C4-2B (cell line): ENCODE measurements around the gene ADGRF1.

Source experiments
- ZFX ChIP-seq: fragments of 450-650 bp; IDR thresholded peaks from 2 replicates; pipeline ENCODE4 v1.6.1; 2017
- TF ChIP-seq, protein P1 (sequence below): fragments of 450-650 bp; conservative IDR thresholded peaks from 2 replicates; pipeline ENCODE4 v1.5.1; 2017; ENCODE audit warnings: mild to moderate bottlenecking

DNA sequence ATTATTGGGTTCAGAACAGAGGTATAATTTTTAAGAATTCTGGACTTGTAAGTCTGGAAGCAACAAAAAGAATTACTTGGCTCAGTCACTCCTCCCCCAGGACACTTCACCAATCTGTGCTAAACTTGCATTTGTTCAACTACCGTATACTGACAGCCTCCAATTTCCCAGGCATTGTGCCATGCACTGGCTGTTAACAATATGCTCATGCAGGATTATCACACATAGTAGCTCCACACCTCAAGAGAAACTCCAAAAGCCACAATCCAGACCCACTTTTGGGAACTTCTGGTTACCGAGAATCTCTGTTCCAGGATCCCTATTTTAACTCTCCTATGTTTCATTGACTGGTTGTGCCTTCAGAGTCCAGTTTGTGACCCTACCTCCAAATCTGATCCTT lies 7.7 kb downstream of the ADGRF1 start:
- TF ChIP-seq, protein P1, sequence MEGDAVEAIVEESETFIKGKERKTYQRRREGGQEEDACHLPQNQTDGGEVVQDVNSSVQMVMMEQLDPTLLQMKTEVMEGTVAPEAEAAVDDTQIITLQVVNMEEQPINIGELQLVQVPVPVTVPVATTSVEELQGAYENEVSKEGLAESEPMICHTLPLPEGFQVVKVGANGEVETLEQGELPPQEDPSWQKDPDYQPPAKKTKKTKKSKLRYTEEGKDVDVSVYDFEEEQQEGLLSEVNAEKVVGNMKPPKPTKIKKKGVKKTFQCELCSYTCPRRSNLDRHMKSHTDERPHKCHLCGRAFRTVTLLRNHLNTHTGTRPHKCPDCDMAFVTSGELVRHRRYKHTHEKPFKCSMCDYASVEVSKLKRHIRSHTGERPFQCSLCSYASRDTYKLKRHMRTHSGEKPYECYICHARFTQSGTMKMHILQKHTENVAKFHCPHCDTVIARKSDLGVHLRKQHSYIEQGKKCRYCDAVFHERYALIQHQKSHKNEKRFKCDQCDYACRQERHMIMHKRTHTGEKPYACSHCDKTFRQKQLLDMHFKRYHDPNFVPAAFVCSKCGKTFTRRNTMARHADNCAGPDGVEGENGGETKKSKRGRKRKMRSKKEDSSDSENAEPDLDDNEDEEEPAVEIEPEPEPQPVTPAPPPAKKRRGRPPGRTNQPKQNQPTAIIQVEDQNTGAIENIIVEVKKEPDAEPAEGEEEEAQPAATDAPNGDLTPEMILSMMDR, result no peak
- no peak for TF ChIP-seq ZFX
